Right lobe of liver (tissue), 6 donors: Measurements from ENCODE around the gene SGCA. TPM values are rescaled to one million over a fixed set of nuclear protein-coding genes. Genes with fewer than 3 reads are reported as not detected.

Experiments
- ATAC-seq, 4 donors: fragments of 200-7000 bp; cut with Tn5 transposase; one replicate each; pipeline ENCODE4 v1.9.1; 2020; ENCODE audit warnings: mild to moderate bottlenecking in 4 of 4, moderate library complexity in 4 of 4
- DNase-seq, 3 donors: peaks; one replicate each; pipeline ENCODE4 v3.0.0-alpha.2; 2020
- H3K27ac ChIP-seq, 3 donors: fragments of 200-600 bp; one replicate each; pipeline ENCODE4 v1.8.0; 2022
- H3K27me3 ChIP-seq, 2 donors: fragments of 200-600 bp; one replicate each; pipeline ENCODE4 v1.8.0; 2022
- H3K36me3 ChIP-seq, 4 donors: fragments of 200-600 bp; sonication (generic) in 1 of 4; one replicate each; pipeline versions ENCODE4 v1.5.1 to v1.8.0; 2017 to 2022; ENCODE audit warnings: control low read depth in 1 of 4
- H3K4me1 ChIP-seq, 4 donors: fragments of 200-600 bp; sonication (generic) in 1 of 4; one replicate each; pipeline versions ENCODE4 v1.5.1 to v1.8.0; 2017 to 2022; ENCODE audit warnings: control low read depth in 1 of 4
- H3K4me3 ChIP-seq, 3 donors: fragments of 200-600 bp; one replicate each; pipeline ENCODE4 v1.8.0; 2022
- H3K9me3 ChIP-seq, 4 donors: fragments of 200-600 bp; sonication (generic) in 1 of 4; one replicate each; pipeline versions ENCODE4 v1.5.1 to v1.8.0; 2017 to 2022; ENCODE audit warnings: control low read depth in 1 of 4
- CTCF ChIP-seq, 4 donors: fragments of 200-600 bp in 3 of 4; fragments of 450-650 bp in 1 of 4; IDR thresholded peaks; one replicate each; pipeline versions ENCODE4 v1.5.1 to v1.8.0; 2016 to 2022; ENCODE audit warnings: antibody characterized with exemption in 4 of 4, mild to moderate bottlenecking in 2 of 4
- POLR2A ChIP-seq: fragments of 450-650 bp; IDR thresholded peaks from one replicate; pipeline ENCODE4 v1.6.1; 2017; ENCODE audit warnings: antibody characterized with exemption, mild to moderate bottlenecking
- WGBS: methylation state at CpG from one replicate; pipeline ENCODE4 v1.1.6; 2018; ENCODE audit warnings: low coverage, low lambda C conversion rate; ENCODE audit not compliant: insufficient coverage; ENCODE audit errors: missing lambda C conversion rate; 5-methylcytosine and 5-hydroxymethylcytosine counted together
- intact Hi-C, 2 donors: fragments of 100-400 bp; cut with DNase I; formaldehyde crosslinking; loops; one replicate each; pipeline versions ENCODE4 v1.11.2 to v1.14.1; 2022
- total RNA-seq, 6 experiments: library from RNA; depleted of rRNA in 2 of 6; stranded (reverse); fragments of >200 nt in 2 of 6; fragmentation: NEBNext Ultra II Directional in 3 of 6; extraction: Animal tissue kit (Norgen Biotek cat#: 25700) in 3 of 6; gene quantifications; one replicate each; pipeline versions ENCODE4 v1.1.0 to v1.2.4, GENCODE V29; 2016 to 2023
- donor health status: DM: no; HTN: yes; CAD: no.
- donor health status: DM: no; HTN: no; CAD: no.
- donor health status: DM: no; HTN: no; CAD: no.
- donor health status: DM: no; HTN: yes; CAD: no.
- donor health status: DM: no; HTN: yes; CAD: no.

Gene SGCA
- total RNA-seq, 6 experiments from 2014 or later: 0.48 to 2.8 (median 1.6) TPM

- no peak for TF ChIP-seq CTCF (IDR thresholded peaks at IDR 0.05)
- TF ChIP-seq POLR2A: no peak
- DNase-seq: no peak
- Histone ChIP-seq H3K9me3 (no peaks in the 10 kb centered on the region), H3K27ac (no peak overlapping the region), H3K36me3 (no peaks in the 10 kb centered on the region), H3K4me3 (no peak overlapping the region), H3K27me3 (no peaks in the 10 kb centered on the region), H3K4me1 (no peaks in the 10 kb centered on the region)
- intact Hi-C loops: no loop called here
- whole genome bisulfite sequencing: 22% methylated on average over 8 of the region's 8 CpGs
- no peak for ATAC-seq
Measured at GRCh38 chr17:50184064-50184463, 18.3 kb downstream of the SGCA start.

- ATAC-seq (no peak), DNase-seq (no peak)
- H3K4me1 ChIP-seq: no peaks in the 10 kb centered on the region
- no peak for TF ChIP-seq POLR2A
- no peak for TF ChIP-seq CTCF (IDR thresholded peaks at IDR 0.05)
- intact Hi-C loops: no loop called here
- no peaks in the 10 kb centered on the region for H3K27me3 ChIP-seq
- no peaks in the 10 kb centered on the region for H3K36me3 ChIP-seq
- no peak overlapping the region for H3K4me3 ChIP-seq
- no peak overlapping the region for H3K27ac ChIP-seq
- no peaks in the 10 kb centered on the region for H3K9me3 ChIP-seq
- 47% methylated on average over 10 of the region's 19 CpGs for WGBS
Measured at GRCh38 chr17:50184611-50185398, 19.0 kb downstream of the SGCA start.

GRCh38 chr17:50185631-50186471 lies 20.0 kb downstream of the SGCA start:
- 62% methylated on average over 6 of the region's 31 CpGs for WGBS
- Histone ChIP-seq H3K4me3 (no peak overlapping the region), H3K36me3 (no peaks in the 10 kb centered on the region), H3K9me3 (no peaks in the 10 kb centered on the region), H3K4me1 (no peaks in the 10 kb centered on the region), H3K27me3 (no peaks in the 10 kb centered on the region), H3K27ac (no peak overlapping the region)
- intact Hi-C loops: no loop called here
- TF ChIP-seq CTCF (IDR thresholded peaks at IDR 0.05) (no peak), POLR2A (no peak)
- DNase-seq: no peak
- no peak for ATAC-seq

- H3K4me3 ChIP-seq: no peak overlapping the region
- H3K4me1 ChIP-seq: no peaks in the 10 kb centered on the region
- H3K27ac ChIP-seq: no peak overlapping the region
- H3K9me3 ChIP-seq: no peaks in the 10 kb centered on the region
- intact Hi-C loops: no loop called here
- ATAC-seq (no peak), DNase-seq (no peak)
- TF ChIP-seq CTCF (IDR thresholded peaks at IDR 0.05): no peak
- TF ChIP-seq POLR2A: no peak
- H3K36me3 ChIP-seq: no peaks in the 10 kb centered on the region
- no peaks in the 10 kb centered on the region for H3K27me3 ChIP-seq
- 79% methylated on average over 7 of the region's 24 CpGs for WGBS
Measured at GRCh38 chr17:50186661-50187393, 21.0 kb downstream of the SGCA start.
